GM12878 (cell line): Measurements from ENCODE around the gene MLN. TPM values are rescaled to one million over a fixed set of nuclear protein-coding genes. Genes with fewer than 3 reads are reported as not detected.

Experiments
- ATAC-seq: fragments of 200-7000 bp; cut with Tn5 transposase; 3 replicates; pipeline ENCODE4 v1.9.1; 2020; ENCODE audit warnings: mild to moderate bottlenecking, moderate library complexity
- BruUV-seq: library from RNA; stranded (reverse); fragments of 400-500 nt; replicated peaks from 2 replicates; lab custom pipeline; 2021; lab: Mats Ljungman, UMichigan
- CTCF ChIA-PET: fragments of 300-600 bp; sonication (Branson Sonifier 250); formaldehyde crosslinking; extraction: SDS; loops from one replicate; lab custom pipeline; 2021; ENCODE audit warnings: inconsistent platforms; lab: Yijun Ruan, JAX
- POLR2A ChIA-PET: fragments of 350-600 bp; formaldehyde crosslinking; extraction: SDS; loops from one replicate; lab custom pipeline; 2021; ENCODE audit warnings: inconsistent platforms; lab: Charles Lee
- RAD21 ChIA-PET: fragments of 300-600 bp; sonication (Branson Sonifier 250); formaldehyde crosslinking; loops from one replicate; lab custom pipeline; 2023; ENCODE audit warnings: antibody characterized with exemption; ENCODE audit not compliant: unreplicated experiment; lab: Charles Lee
- SMC1A ChIA-PET: fragments of 300-600 bp; sonication (Branson Sonifier 250); formaldehyde crosslinking; loops from one replicate; lab custom pipeline; 2023; ENCODE audit not compliant: unreplicated experiment, uncharacterized antibody; lab: Charles Lee
- DNase-seq: peaks from one replicate; pipeline ENCODE4 v3.0.0-alpha.2; 2011; ENCODE audit warnings: low read depth, low spot score
- FAIRE-seq: peaks from 3 replicates; lab custom pipeline; 2011; peaks lifted over from hg19 to GRCh38; lab: Jason Lieb, UNC
- H2AFZ ChIP-seq: 2 replicates; pipeline ENCODE4 v1.6.0; 2011; ENCODE audit warnings: low read depth, low read length, control low read depth; ENCODE audit not compliant: control insufficient read depth
- H3K27ac ChIP-seq: 2 replicates; pipeline ENCODE4 v1.5.1; 2011; ENCODE audit warnings: control low read depth; ENCODE audit not compliant: control insufficient read depth, insufficient read depth
- H3K27me3 ChIP-seq, 2 experiments: replicated peaks in 1 of 2; 2 replicates each; pipeline versions ENCODE4 v1.6.0 to v1.6.1; 2011; ENCODE audit warnings: low read length in 1 of 2; ENCODE audit not compliant: control insufficient read depth in 2 of 2, insufficient read depth in 2 of 2
- H3K36me3 ChIP-seq, 2 experiments: 2 replicates each; pipeline ENCODE4 v1.5.1; 2011; ENCODE audit warnings: low read length in 1 of 2; ENCODE audit not compliant: control insufficient read depth in 2 of 2, insufficient read depth in 2 of 2
- H3K4me1 ChIP-seq: 2 replicates; pipeline ENCODE4 v1.6.1; 2011; ENCODE audit warnings: mild to moderate bottlenecking, low read length, moderate library complexity, mixed read lengths; ENCODE audit not compliant: control insufficient read depth, insufficient read depth
- H3K4me2 ChIP-seq: 2 replicates; pipeline ENCODE4 v1.6.0; 2011; ENCODE audit warnings: control low read depth; ENCODE audit not compliant: control insufficient read depth, insufficient read depth
- H3K4me3 ChIP-seq: fragments of 200-600 bp; sonication (generic); 2 replicates; pipeline ENCODE4 v1.5.1; 2016
- H3K79me2 ChIP-seq: 2 replicates; pipeline ENCODE4 v1.6.0; 2011; ENCODE audit warnings: low read length; ENCODE audit not compliant: control insufficient read depth, insufficient read depth
- H3K9ac ChIP-seq: 2 replicates; pipeline ENCODE4 v1.8.0; 2011; ENCODE audit warnings: low read length, control low read depth, mixed read lengths; ENCODE audit not compliant: control insufficient read depth, insufficient read depth
- H3K9me3 ChIP-seq: replicated peaks from 3 replicates; pipeline ENCODE4 v1.5.1; 2011; ENCODE audit warnings: mild to moderate bottlenecking, low read length; ENCODE audit not compliant: control insufficient read depth, insufficient read depth
- H4K20me1 ChIP-seq: 2 replicates; pipeline ENCODE4 v1.6.0; 2011; ENCODE audit not compliant: control insufficient read depth, insufficient read depth
- BACH1 ChIP-seq: fragments of 450-650 bp; IDR thresholded peaks from 2 replicates; pipeline ENCODE4 v1.6.1; 2017; ENCODE audit warnings: mild to moderate bottlenecking, borderline replicate concordance
- ESRRA ChIP-seq: IDR thresholded peaks from 2 replicates; pipeline ENCODE4 v1.6.1; 2012; ENCODE audit warnings: mild to moderate bottlenecking, low read length, improper control_type of control experiment
- JUNB ChIP-seq: IDR thresholded peaks from 2 replicates; pipeline ENCODE4 v1.6.1; 2016; ENCODE audit warnings: antibody characterized with exemption, mild to moderate bottlenecking
- MTA2 ChIP-seq: fragments of 450-650 bp; IDR thresholded peaks from 2 replicates; pipeline ENCODE4 v1.6.1; 2016; ENCODE audit warnings: low read depth, mild to moderate bottlenecking, moderate library complexity
- MYB ChIP-seq: fragments of 150-350 bp; IDR thresholded peaks from 2 replicates; pipeline ENCODE4 v1.6.1; 2014; ENCODE audit warnings: mild to moderate bottlenecking, low read depth, low read length, borderline replicate concordance
- RAD51 ChIP-seq: fragments of 450-650 bp; IDR thresholded peaks from 2 replicates; pipeline ENCODE4 v1.6.1; 2016; ENCODE audit warnings: moderate library complexity, mild to moderate bottlenecking, inconsistent platforms
- WRNIP1 ChIP-seq: IDR thresholded peaks from 2 replicates; pipeline ENCODE4 v1.6.1; 2011; ENCODE audit warnings: low read depth, low read length, improper control_type of control experiment, borderline replicate concordance
- WGBS: methylation state at CpG from one replicate; pipeline ENCODE4 v1.1.6; 2016; ENCODE audit warnings: low lambda C conversion rate; ENCODE audit not compliant: insufficient replicate concordance, insufficient coverage; ENCODE audit errors: missing lambda C conversion rate; 5-methylcytosine and 5-hydroxymethylcytosine counted together
- in situ Hi-C: fragments of 300-500 bp; cut with MboI; formaldehyde crosslinking; loops from 9 replicates; pipeline ENCODE4 v1.14.3; 2018; ENCODE audit warnings: mixed read lengths
- intact Hi-C: fragments of 100-400 bp; cut with micrococcal nuclease; formaldehyde crosslinking; loops from one replicate; pipeline ENCODE4 v1.14.2; 2022; ENCODE audit not compliant: unreplicated experiment
- polyA plus RNA-seq, 11 experiments: library from polyadenylated mRNA; depleted of rRNA in 4 of 11; unstranded in 6 of 11; stranded (reverse) in 5 of 11; fragments of >200 nt; fragmentation: Nextera tagmentation in 4 of 11; fragmentation: Illumina TruSeq in 1 of 11; extraction: Ambion mirVana in 4 of 11; extraction: Trizol in 1 of 11; gene quantifications; 1 replicate in 1 of 11; 2 replicates in 10 of 11; pipeline versions ENCODE4 v1.2.1 to v1.2.3, GENCODE V29; 2011 to 2016; ENCODE audit warnings: inconsistent platforms in 2 of 11, missing spikeins in 2 of 11, low read depth in 1 of 11
- total RNA-seq, 4 experiments: library from RNA; depleted of rRNA in 3 of 4; stranded (reverse); fragments of >200 nt in 3 of 4; fragmentation: Illumina TruSeq in 1 of 4; extraction: Trizol in 1 of 4; gene quantifications; 2 replicates each; pipeline versions ENCODE4 v1.2.1 to v1.2.3, GENCODE V29; 2013 to 2021
- TF ChIP-seq, protein P1 (sequence below): fragments of 450-650 bp; formaldehyde crosslinking; IDR thresholded peaks from 2 replicates; pipeline ENCODE4 v1.4.0; 2020; ENCODE audit warnings: mild to moderate bottlenecking, moderate library complexity
- TF ChIP-seq, protein P2 (sequence below): fragments of 450-650 bp; IDR thresholded peaks from 2 replicates; pipeline ENCODE4 v1.6.1; 2017; ENCODE audit warnings: antibody characterized with exemption, mild to moderate bottlenecking, moderate library complexity
- TF ChIP-seq, protein P3 (sequence below): fragments of 450-650 bp; IDR thresholded peaks from 2 replicates; pipeline ENCODE4 v1.6.1; 2014; ENCODE audit warnings: mild to moderate bottlenecking

Gene MLN
- total and polyA plus RNA-seq, 10 of the 15 experiments (the other 5 are each of a cell fraction or from before 2014, with no cell fraction given): not detected

DNA sequence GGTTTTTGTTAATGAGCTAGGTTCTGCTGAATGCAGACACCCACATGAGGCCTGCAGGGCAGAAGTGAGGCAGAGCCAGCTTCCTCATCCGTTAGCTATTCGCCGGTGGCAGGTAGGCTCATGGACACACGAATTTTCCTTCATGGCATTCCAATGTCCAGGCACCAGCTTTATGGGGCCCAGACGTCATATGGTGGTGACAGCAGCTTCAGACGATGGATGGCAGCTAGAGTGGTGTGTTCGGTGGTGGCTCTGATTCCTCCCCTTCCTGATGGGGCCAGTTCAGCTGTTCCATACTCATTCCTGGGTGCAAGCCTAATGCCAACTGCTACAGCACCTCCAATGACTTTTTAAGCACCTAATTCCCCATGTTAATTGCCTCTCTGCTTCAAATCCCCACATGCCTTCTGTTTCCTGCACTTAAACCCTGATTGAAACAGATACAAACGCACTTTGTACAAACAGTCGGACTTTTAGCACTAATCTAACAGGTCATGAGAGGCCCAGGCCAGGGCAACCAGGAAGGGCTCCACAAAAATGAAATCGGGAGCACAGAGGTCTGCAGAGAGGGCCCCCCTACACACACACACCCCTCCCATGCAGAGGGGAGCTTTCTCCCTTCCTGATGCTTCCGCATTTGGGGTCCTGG lies 35.7 kb upstream of the MLN start:
- Histone ChIP-seq H3K4me2 (peak overlapping the region; percentile 28; the same call in 1 of the 2 replicates), H3K9ac (no peak overlapping the region), H3K27ac (peak overlapping the region; percentile 29), H3K27me3 (no peaks in the 10 kb centered on the region; a peak in 1 of 4 replicates), H3K4me1 (peaks cover 14% of the 10 kb centered on the region), H2AFZ (peak overlapping the region; percentile 79), H3K79me2 (no peaks in the 10 kb centered on the region), H3K36me3 (no peaks in the 10 kb centered on the region), H3K4me3 (no peak overlapping the region), H3K9me3 (no peaks in the 10 kb centered on the region; the same call in 2 of the 3 replicates), H4K20me1 (no peaks in the 10 kb centered on the region)
- ATAC-seq: no peak
- FAIRE-seq: no peak
- WGBS: 65% methylated on average over 11 of the region's 11 CpGs
- ChIA-PET POLR2A (no interaction called here), RAD21 (interaction anchor here (2.2 kb wide), 1 partner anchor 68 kb away, joined by 7 read pairs; no protein-coding TSS in a partner anchor), SMC1A (no interaction called here), CTCF (interaction anchor here (0.9 kb wide), 1 partner anchor 15 kb away, joined by 3 read pairs; no protein-coding TSS in a partner anchor)
- DNase-seq: no peak
- BruUV-seq: no TSS peak
- no peak for TF ChIP-seq WRNIP1
- TF ChIP-seq RAD51: no peak
- no peak for TF ChIP-seq MYB
- TF ChIP-seq JUNB: no peak
- TF ChIP-seq MTA2: no peak
- TF ChIP-seq, protein P1, sequence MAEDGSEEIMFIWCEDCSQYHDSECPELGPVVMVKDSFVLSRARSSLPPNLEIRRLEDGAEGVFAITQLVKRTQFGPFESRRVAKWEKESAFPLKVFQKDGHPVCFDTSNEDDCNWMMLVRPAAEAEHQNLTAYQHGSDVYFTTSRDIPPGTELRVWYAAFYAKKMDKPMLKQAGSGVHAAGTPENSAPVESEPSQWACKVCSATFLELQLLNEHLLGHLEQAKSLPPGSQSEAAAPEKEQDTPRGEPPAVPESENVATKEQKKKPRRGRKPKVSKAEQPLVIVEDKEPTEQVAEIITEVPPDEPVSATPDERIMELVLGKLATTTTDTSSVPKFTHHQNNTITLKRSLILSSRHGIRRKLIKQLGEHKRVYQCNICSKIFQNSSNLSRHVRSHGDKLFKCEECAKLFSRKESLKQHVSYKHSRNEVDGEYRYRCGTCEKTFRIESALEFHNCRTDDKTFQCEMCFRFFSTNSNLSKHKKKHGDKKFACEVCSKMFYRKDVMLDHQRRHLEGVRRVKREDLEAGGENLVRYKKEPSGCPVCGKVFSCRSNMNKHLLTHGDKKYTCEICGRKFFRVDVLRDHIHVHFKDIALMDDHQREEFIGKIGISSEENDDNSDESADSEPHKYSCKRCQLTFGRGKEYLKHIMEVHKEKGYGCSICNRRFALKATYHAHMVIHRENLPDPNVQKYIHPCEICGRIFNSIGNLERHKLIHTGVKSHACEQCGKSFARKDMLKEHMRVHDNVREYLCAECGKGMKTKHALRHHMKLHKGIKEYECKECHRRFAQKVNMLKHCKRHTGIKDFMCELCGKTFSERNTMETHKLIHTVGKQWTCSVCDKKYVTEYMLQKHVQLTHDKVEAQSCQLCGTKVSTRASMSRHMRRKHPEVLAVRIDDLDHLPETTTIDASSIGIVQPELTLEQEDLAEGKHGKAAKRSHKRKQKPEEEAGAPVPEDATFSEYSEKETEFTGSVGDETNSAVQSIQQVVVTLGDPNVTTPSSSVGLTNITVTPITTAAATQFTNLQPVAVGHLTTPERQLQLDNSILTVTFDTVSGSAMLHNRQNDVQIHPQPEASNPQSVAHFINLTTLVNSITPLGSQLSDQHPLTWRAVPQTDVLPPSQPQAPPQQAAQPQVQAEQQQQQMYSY (CRISPR knock-in tag): no peak
- no peak for TF ChIP-seq ESRRA
- TF ChIP-seq, protein P2, sequence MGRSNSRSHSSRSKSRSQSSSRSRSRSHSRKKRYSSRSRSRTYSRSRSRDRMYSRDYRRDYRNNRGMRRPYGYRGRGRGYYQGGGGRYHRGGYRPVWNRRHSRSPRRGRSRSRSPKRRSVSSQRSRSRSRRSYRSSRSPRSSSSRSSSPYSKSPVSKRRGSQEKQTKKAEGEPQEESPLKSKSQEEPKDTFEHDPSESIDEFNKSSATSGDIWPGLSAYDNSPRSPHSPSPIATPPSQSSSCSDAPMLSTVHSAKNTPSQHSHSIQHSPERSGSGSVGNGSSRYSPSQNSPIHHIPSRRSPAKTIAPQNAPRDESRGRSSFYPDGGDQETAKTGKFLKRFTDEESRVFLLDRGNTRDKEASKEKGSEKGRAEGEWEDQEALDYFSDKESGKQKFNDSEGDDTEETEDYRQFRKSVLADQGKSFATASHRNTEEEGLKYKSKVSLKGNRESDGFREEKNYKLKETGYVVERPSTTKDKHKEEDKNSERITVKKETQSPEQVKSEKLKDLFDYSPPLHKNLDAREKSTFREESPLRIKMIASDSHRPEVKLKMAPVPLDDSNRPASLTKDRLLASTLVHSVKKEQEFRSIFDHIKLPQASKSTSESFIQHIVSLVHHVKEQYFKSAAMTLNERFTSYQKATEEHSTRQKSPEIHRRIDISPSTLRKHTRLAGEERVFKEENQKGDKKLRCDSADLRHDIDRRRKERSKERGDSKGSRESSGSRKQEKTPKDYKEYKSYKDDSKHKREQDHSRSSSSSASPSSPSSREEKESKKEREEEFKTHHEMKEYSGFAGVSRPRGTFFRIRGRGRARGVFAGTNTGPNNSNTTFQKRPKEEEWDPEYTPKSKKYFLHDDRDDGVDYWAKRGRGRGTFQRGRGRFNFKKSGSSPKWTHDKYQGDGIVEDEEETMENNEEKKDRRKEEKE: no peak
- TF ChIP-seq BACH1: no peak
- TF ChIP-seq, protein P3, sequence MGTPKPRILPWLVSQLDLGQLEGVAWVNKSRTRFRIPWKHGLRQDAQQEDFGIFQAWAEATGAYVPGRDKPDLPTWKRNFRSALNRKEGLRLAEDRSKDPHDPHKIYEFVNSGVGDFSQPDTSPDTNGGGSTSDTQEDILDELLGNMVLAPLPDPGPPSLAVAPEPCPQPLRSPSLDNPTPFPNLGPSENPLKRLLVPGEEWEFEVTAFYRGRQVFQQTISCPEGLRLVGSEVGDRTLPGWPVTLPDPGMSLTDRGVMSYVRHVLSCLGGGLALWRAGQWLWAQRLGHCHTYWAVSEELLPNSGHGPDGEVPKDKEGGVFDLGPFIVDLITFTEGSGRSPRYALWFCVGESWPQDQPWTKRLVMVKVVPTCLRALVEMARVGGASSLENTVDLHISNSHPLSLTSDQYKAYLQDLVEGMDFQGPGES: no peak
- intact Hi-C loops: no loop called here
- in situ Hi-C loops: no loop called here
